SK-N-SH (cell line): Measurements from ENCODE around the gene TERT. TPM values are rescaled to one million over a fixed set of nuclear protein-coding genes. Genes with fewer than 3 reads are reported as not detected.

Experiments
- CTCF ChIA-PET: fragments of 300-600, 350-600 bp; formaldehyde crosslinking; extraction: SDS; loops from one replicate; lab custom pipeline; 2021; lab: Yijun Ruan, JAX
- POLR2A ChIA-PET: fragments of 350-600 bp; sonication (Branson Sonifier 250); formaldehyde crosslinking; extraction: SDS; loops from one replicate; lab custom pipeline; 2020; ENCODE audit warnings: antibody characterized with exemption, inconsistent platforms; lab: Yijun Ruan, JAX
- DNase-seq: peaks from one replicate; pipeline ENCODE4 v3.0.0; 2012
- H2AFZ ChIP-seq: fragments of 200-600 bp; sonication (generic); 2 replicates; pipeline ENCODE4 v1.8.1; 2016; ENCODE audit warnings: antibody characterized with exemption, mild to moderate bottlenecking, low read depth
- H3F3A ChIP-seq: fragments of 200-600 bp; sonication (generic); replicated peaks from 2 replicates; pipeline ENCODE3; 2016; ENCODE audit warnings: antibody characterized with exemption, mild to moderate bottlenecking; ENCODE audit not compliant: insufficient read depth
- H3K27ac ChIP-seq, 2 experiments: fragments of 200-500 bp in 1 of 2; fragments of 200-600 bp in 1 of 2; sonication (Bioruptor generic) in 1 of 2; sonication (generic), shearing (Covaris generic) in 1 of 2; 2 replicates each; pipeline versions ENCODE4 v1.5.1 to v1.6.1; 2014 to 2016; ENCODE audit warnings: low read depth in 2 of 2, inconsistent platforms in 1 of 2, low read length in 1 of 2, mild to moderate bottlenecking in 1 of 2, mixed read lengths in 1 of 2
- H3K27me3 ChIP-seq: fragments of 200-600 bp; sonication (generic), shearing (Covaris generic); 2 replicates; pipeline ENCODE4 v1.6.1; 2016; ENCODE audit warnings: mixed run types; ENCODE audit not compliant: insufficient read depth
- H3K36me3 ChIP-seq, 2 experiments: fragments of 200-500 bp in 1 of 2; fragments of 200-600 bp in 1 of 2; sonication (Bioruptor generic) in 1 of 2; sonication (generic) in 1 of 2; replicated peaks in 1 of 2; 2 replicates each; pipeline versions ENCODE3 to v1.5.1; 2014 to 2016; ENCODE audit warnings: low read length in 1 of 2, mild to moderate bottlenecking in 1 of 2; ENCODE audit not compliant: insufficient read depth in 2 of 2, control insufficient read depth in 1 of 2
- H3K4me1 ChIP-seq, 2 experiments: fragments of 200-500 bp in 1 of 2; fragments of 200-600 bp in 1 of 2; sonication (Bioruptor generic) in 1 of 2; sonication (generic), shearing (Covaris generic) in 1 of 2; 2 replicates each; pipeline versions ENCODE4 v1.5.1 to v1.6.1; 2014 to 2016; ENCODE audit warnings: low read depth in 1 of 2, low read length in 1 of 2, mixed run types in 1 of 2; ENCODE audit not compliant: insufficient read depth in 2 of 2, control insufficient read depth in 1 of 2
- H3K4me2 ChIP-seq: fragments of 200-600 bp; sonication (generic), shearing (Covaris generic); 2 replicates; pipeline ENCODE4 v1.6.1; 2017; ENCODE audit warnings: mixed run types
- H3K4me3 ChIP-seq, 2 experiments: fragments of 200-500 bp in 1 of 2; fragments of 200-600 bp in 1 of 2; sonication (Bioruptor generic) in 1 of 2; sonication (generic), shearing (Covaris generic) in 1 of 2; 2 replicates each; pipeline versions ENCODE4 v1.5.1 to v1.8.1; 2014 to 2016; ENCODE audit warnings: low read depth in 2 of 2, inconsistent platforms in 1 of 2, low read length in 1 of 2, mild to moderate bottlenecking in 1 of 2, mixed read lengths in 1 of 2, moderate library complexity in 1 of 2
- H3K79me2 ChIP-seq: fragments of 200-600 bp; sonication (generic); 2 replicates; pipeline ENCODE4 v1.8.1; 2017; ENCODE audit warnings: mild to moderate bottlenecking; ENCODE audit not compliant: insufficient read depth
- H3K9ac ChIP-seq: fragments of 200-600 bp; sonication (generic); 2 replicates; pipeline ENCODE4 v1.6.1; 2017; ENCODE audit warnings: mixed run types
- H3K9me2 ChIP-seq: fragments of 200-600 bp; sonication (generic); 2 replicates; pipeline ENCODE4 v1.6.1; 2017; ENCODE audit warnings: mixed run types
- H3K9me3 ChIP-seq: fragments of 200-600 bp; sonication (generic); 2 replicates; pipeline ENCODE4 v1.6.1; 2017; ENCODE audit warnings: mixed run types, mild to moderate bottlenecking, moderate library complexity
- H4K20me1 ChIP-seq: fragments of 200-600 bp; sonication (generic); 2 replicates; pipeline ENCODE4 v1.6.1; 2017; ENCODE audit warnings: mild to moderate bottlenecking, mixed run types; ENCODE audit not compliant: insufficient read depth
- CHD2 ChIP-seq: fragments of 150-350 bp; IDR thresholded peaks from 2 replicates; pipeline ENCODE4 v1.6.1; 2018; ENCODE audit warnings: low read length; ENCODE audit not compliant: partially characterized antibody
- EP300 ChIP-seq, 2 experiments: IDR thresholded peaks; 2 replicates each; pipeline versions ENCODE4 v1.4.0 to v1.6.1; 2012; ENCODE audit warnings: borderline replicate concordance in 1 of 2, low read depth in 1 of 2, low read length in 1 of 2
- FOXJ3 ChIP-seq: sonication (generic); formaldehyde crosslinking; IDR thresholded peaks from 2 replicates; pipeline ENCODE4 v1.5.1; 2020; ENCODE audit warnings: mild to moderate bottlenecking, missing genetic modification reagents
- GABPA ChIP-seq: IDR thresholded peaks from 2 replicates; pipeline ENCODE4 v1.4.0; 2012; ENCODE audit warnings: low read depth, mild to moderate bottlenecking
- JUND ChIP-seq: IDR thresholded peaks from 2 replicates; pipeline ENCODE4 v1.4.0; 2012
- MXI1 ChIP-seq: IDR thresholded peaks from 2 replicates; pipeline ENCODE4 v1.6.1; 2012; ENCODE audit warnings: mild to moderate bottlenecking, low read depth, low read length, improper control_type of control experiment
- NRF1 ChIP-seq: IDR thresholded peaks from 2 replicates; pipeline ENCODE4 v1.6.1; 2012; ENCODE audit warnings: low read depth, mild to moderate bottlenecking, low read length
- RCOR1 ChIP-seq: fragments of 150-350 bp; IDR thresholded peaks from 2 replicates; pipeline ENCODE4 v1.6.1; 2017; ENCODE audit warnings: antibody characterized with exemption, low read length
- REST ChIP-seq: IDR thresholded peaks from 2 replicates; pipeline ENCODE4 v1.6.1; 2012; ENCODE audit warnings: mild to moderate bottlenecking, low read depth, low read length, moderate library complexity
- RFX5 ChIP-seq: IDR thresholded peaks from 2 replicates; pipeline ENCODE4 v1.6.1; 2012; ENCODE audit warnings: mild to moderate bottlenecking, improper control_type of control experiment, low read length
- RXRA ChIP-seq: IDR thresholded peaks from 2 replicates; pipeline ENCODE4 v1.4.0; 2012; ENCODE audit warnings: low read depth, mild to moderate bottlenecking, borderline replicate concordance
- SIN3A ChIP-seq: IDR thresholded peaks from 2 replicates; pipeline ENCODE4 v1.6.1; 2012; ENCODE audit warnings: low read depth, mild to moderate bottlenecking, low read length, moderate library complexity, borderline replicate concordance
- TAF1 ChIP-seq: IDR thresholded peaks from 2 replicates; pipeline ENCODE4 v1.6.1; 2012; ENCODE audit warnings: low read depth, mild to moderate bottlenecking, low read length, moderate library complexity, borderline replicate concordance
- TCF12 ChIP-seq: IDR thresholded peaks from 2 replicates; pipeline ENCODE4 v1.4.0; 2012
- YY1 ChIP-seq: IDR thresholded peaks from 2 replicates; pipeline ENCODE4 v1.4.0; 2012; ENCODE audit warnings: low read depth, mild to moderate bottlenecking
- WGBS: methylation state at CpG from one replicate; pipeline ENCODE4 v1.1.6; 2017; ENCODE audit warnings: low lambda C conversion rate; 5-methylcytosine and 5-hydroxymethylcytosine counted together
- polyA plus RNA-seq, 3 experiments: library from polyadenylated mRNA; depleted of rRNA; stranded (reverse); fragments of >200 nt; gene quantifications; 2 replicates each; pipeline ENCODE4 v1.2.3, GENCODE V29; 2012
- TF ChIP-seq, protein P1 (sequence below): IDR thresholded peaks from 2 replicates; pipeline ENCODE4 v1.4.0; 2012; ENCODE audit warnings: low read depth, borderline replicate concordance

Gene TERT
- polyA plus RNA-seq, 1 of the 3 experiments (the other 2 are of a cell fraction): 2.4 TPM

DNA sequence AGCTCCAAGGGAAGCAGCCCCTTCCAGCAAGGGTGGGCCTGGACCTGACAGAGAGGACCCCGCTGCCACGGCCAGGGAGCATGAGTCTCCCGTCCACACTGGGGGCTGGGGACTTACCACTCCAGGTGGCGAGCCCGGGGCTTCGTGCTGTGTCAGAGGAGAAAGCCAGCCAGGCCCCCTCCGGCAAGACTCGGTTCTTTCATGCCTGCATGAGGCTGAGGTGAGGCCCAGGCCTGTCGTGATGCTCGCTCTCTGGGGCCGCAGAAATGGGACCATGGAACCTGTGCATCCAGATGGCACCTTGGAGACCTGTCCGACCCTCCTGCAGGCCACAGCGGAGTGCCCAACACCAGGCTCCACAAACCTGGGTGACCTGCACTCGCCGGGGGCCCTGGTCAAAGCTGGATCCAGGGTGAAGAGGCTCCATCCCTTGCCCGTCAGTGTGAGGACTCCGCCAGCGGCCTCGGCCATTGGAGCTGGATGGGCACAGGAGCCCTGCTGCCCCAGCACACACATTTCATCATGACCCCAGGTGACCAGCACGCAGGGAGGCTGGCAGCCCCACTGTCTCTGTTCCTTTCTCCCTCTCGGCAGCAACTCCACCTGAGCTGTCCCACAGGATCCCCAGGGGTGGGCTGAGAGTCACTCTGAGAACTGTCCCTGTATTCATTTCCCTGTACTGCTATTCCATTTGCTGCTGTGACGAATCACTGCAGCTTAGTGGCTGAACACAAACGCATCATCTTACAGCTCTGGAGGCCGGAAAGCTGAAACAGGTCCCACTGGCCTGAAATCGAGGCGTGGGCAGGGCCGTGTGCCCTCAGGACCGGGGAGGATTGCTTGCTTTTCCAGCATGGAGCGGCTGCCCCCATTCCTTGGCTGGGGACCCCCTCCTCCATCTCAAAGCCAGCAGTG is 45.2 kb downstream of the TERT start (continued):
- TF ChIP-seq REST: no peak
- TF ChIP-seq GABPA: no peak
- TF ChIP-seq TCF12: no peak
- TF ChIP-seq CHD2: no peak
- no peak for TF ChIP-seq FOXJ3 (CRISPR knock-in tag)
- TF ChIP-seq YY1: no peak
- TF ChIP-seq RFX5: no peak
- TF ChIP-seq, protein P1, sequence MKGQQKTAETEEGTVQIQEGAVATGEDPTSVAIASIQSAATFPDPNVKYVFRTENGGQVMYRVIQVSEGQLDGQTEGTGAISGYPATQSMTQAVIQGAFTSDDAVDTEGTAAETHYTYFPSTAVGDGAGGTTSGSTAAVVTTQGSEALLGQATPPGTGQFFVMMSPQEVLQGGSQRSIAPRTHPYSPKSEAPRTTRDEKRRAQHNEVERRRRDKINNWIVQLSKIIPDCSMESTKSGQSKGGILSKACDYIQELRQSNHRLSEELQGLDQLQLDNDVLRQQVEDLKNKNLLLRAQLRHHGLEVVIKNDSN: no peak
- no peak for TF ChIP-seq TAF1
- TF ChIP-seq JUND: no peak
- no peak for TF ChIP-seq RCOR1
- no peak for TF ChIP-seq EP300 (IDR thresholded peaks at IDR 0.05; ENCODE audit: borderline replicate concordance in 1 of 2, low read depth in 1 of 2, low read length in 1 of 2)
- TF ChIP-seq MXI1: no peak

- 13% methylated on average over 3 of the region's 6 CpGs for WGBS
- H3K27me3 ChIP-seq: peaks cover 10% of the 10 kb centered on the region; the same call in 1 of the 2 replicates
- H3K36me3 ChIP-seq: no peaks in the 10 kb centered on the region
- H3K4me2 ChIP-seq: no peak overlapping the region
- H3K9me3 ChIP-seq: no peaks in the 10 kb centered on the region
- TF ChIP-seq NRF1 (no peak), EP300 (IDR thresholded peaks at IDR 0.05; ENCODE audit: borderline replicate concordance in 1 of 2, low read depth in 1 of 2, low read length in 1 of 2) (no peak), FOXJ3 (CRISPR knock-in tag) (no peak), RXRA (no peak), SIN3A (no peak)
- TF ChIP-seq, protein P1: no peak
- CTCF ChIA-PET: interaction anchor here (0.8 to 1.4 kb wide), 2 partner anchors 20 to 80 kb away, joined by 3 read pairs; no protein-coding TSS in a partner anchor
- DNase-seq: no peak
- H3F3A ChIP-seq: no peaks in the 10 kb centered on the region
- H3K9me2 ChIP-seq: no peaks in the 10 kb centered on the region
- no peaks in the 10 kb centered on the region; a peak in 1 of 4 replicates for H3K4me1 ChIP-seq
- no peak overlapping the region for H2AFZ ChIP-seq
- H3K4me3 ChIP-seq: no peak overlapping the region
- H3K79me2 ChIP-seq: no peaks in the 10 kb centered on the region
- H3K27ac ChIP-seq: no peak overlapping the region
- H4K20me1 ChIP-seq: no peaks in the 10 kb centered on the region
- POLR2A ChIA-PET: no interaction called here
- H3K9ac ChIP-seq: no peak overlapping the region
Measured at GRCh38 chr5:1247811-1248210, 47.1 kb downstream of the TERT start.
